Glutamatergic neuron (in vitro differentiated cells): ENCODE data around the gene MTRR. TPM values are rescaled to one million over a fixed set of nuclear protein-coding genes. Genes with fewer than 3 reads are reported as not detected.

Experiments used
- DNase-seq: peaks from one replicate; pipeline ENCODE4 v3.0.0; 2022
- H3K27ac Mint-ChIP-seq: one replicate; pipeline ENCODE4 v1.8.0; 2020; ENCODE audit warnings: mild to moderate bottlenecking, mixed read lengths, inconsistent platforms; ENCODE audit not compliant: unreplicated experiment
- H3K27me3 Mint-ChIP-seq: one replicate; pipeline ENCODE4 v1.8.0; 2020; ENCODE audit warnings: mild to moderate bottlenecking, moderate library complexity, mixed read lengths, inconsistent platforms; ENCODE audit not compliant: unreplicated experiment
- H3K36me3 Mint-ChIP-seq: one replicate; pipeline ENCODE4 v1.8.0; 2020; ENCODE audit warnings: mild to moderate bottlenecking, mixed read lengths, inconsistent platforms; ENCODE audit not compliant: unreplicated experiment
- H3K4me1 Mint-ChIP-seq: one replicate; pipeline ENCODE4 v1.8.0; 2020; ENCODE audit warnings: mild to moderate bottlenecking, low read depth, mixed read lengths, inconsistent platforms; ENCODE audit not compliant: unreplicated experiment
- H3K4me3 Mint-ChIP-seq: one replicate; pipeline ENCODE4 v1.8.0; 2020; ENCODE audit warnings: mild to moderate bottlenecking, mixed read lengths, inconsistent platforms; ENCODE audit not compliant: unreplicated experiment
- H3K9me3 Mint-ChIP-seq: one replicate; pipeline ENCODE4 v1.8.0; 2020; ENCODE audit warnings: mild to moderate bottlenecking, moderate library complexity, mixed read lengths, inconsistent platforms; ENCODE audit not compliant: unreplicated experiment
- CTCF ChIP-seq: fragments of 200-600 bp; sonication (generic); IDR thresholded peaks from one replicate; pipeline ENCODE4 v1.5.0; 2021; ENCODE audit not compliant: partially characterized antibody, unreplicated experiment
- long read RNA-seq: library from polyadenylated mRNA; unstranded; transcript quantifications from one replicate; pipeline ENCODE4 v2.0.0, GENCODE V29; 2020; ENCODE audit not compliant: unreplicated experiment
- total RNA-seq: library from RNA; stranded (reverse); fragmentation: NEBNext Ultra II Directional; extraction: Animal tissue kit (Norgen Biotek cat#: 25700); gene quantifications from one replicate; pipeline ENCODE4 v1.2.1, GENCODE V29; 2021; ENCODE audit not compliant: unreplicated experiment

Gene MTRR
- total RNA-seq: 37.9 TPM
- long read RNA-seq, partial matches to known transcripts: 1 of 8 reads
- long read RNA-seq, other reads (novel, unspliced or antisense): 4 of 8 reads

- peak within 1 kb of the TSS; percentile 99 for H3K4me3 Mint-ChIP-seq
- H3K36me3 Mint-ChIP-seq: no peaks in the 10 kb centered on the region
- DNase-seq: peak; percentile 94
- H3K4me1 Mint-ChIP-seq: peaks cover 12% of the 10 kb centered on the region
- TF ChIP-seq CTCF: no peak
- H3K9me3 Mint-ChIP-seq: peaks cover 6% of the 10 kb centered on the region
- peak within 1 kb of the TSS; percentile 79 for H3K27ac Mint-ChIP-seq
- H3K27me3 Mint-ChIP-seq: peaks cover 4% of the 10 kb centered on the region
Measured at GRCh38 chr5:7868773-7869473, at the start of gene MTRR, which contains the start of gene FASTKD3. Gene MTRR, plus strand, starts transcription at chr5:7869148. Its CDS starts 1,647 bp downstream, at chr5:7870795. Gene FASTKD3, minus strand, starts transcription at chr5:7869031. Its CDS starts 948 bp downstream, at chr5:7868083.

DNA sequence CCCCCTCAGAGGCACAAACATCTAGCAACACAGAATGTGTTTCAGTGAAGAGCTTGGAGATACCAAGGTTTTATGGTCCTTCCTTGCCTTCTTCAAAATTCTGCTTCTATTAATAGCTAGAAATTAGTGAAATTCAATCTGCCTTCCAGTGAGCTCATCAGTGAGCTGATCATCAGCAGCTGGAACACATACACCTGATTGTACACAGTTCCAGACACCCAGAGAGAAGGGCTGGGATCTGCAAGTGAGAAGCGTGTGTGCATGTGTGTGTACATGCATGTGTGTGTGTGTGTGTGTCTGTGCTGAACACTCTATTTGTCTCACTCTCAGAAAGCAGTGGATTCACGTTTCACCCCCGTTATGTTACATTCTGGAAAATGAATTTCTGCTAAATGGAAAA is 46.5 kb upstream of the MTRR start:
- no peaks in the 10 kb centered on the region for H3K9me3 Mint-ChIP-seq
- H3K27me3 Mint-ChIP-seq: peaks cover 1% of the 10 kb centered on the region
- H3K36me3 Mint-ChIP-seq: no peaks in the 10 kb centered on the region
- no peak for TF ChIP-seq CTCF
- H3K4me1 Mint-ChIP-seq: no peaks in the 10 kb centered on the region
- DNase-seq: no peak
- no peak overlapping the region for H3K27ac Mint-ChIP-seq
- no peak overlapping the region for H3K4me3 Mint-ChIP-seq

GRCh38 chr5:7823594-7823993 is 45.4 kb upstream of the MTRR start:
- Mint-ChIP-seq H3K27ac (no peak overlapping the region), H3K4me1 (no peaks in the 10 kb centered on the region)
- DNase-seq: no peak

DNA sequence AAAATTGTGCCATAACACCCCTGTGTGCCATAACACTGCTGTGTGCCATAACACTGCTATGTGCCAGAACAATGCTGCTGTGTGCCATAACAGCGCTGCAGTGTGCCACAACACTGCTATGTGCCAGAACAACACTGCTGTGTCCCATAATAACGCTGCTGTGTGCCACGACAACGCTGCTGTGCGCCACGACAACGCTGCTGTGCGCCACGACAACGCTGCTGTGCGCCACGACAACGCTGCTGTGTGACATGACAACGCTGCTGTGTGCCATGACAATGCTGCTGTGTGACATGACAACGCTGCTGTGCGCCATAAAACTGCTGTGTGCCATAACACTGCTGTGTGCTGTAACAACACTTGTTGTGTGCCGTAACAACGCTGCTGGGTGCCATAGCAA is 44.0 kb upstream of the MTRR start:
- Mint-ChIP-seq H3K27ac (no peak overlapping the region), H3K4me1 (no peaks in the 10 kb centered on the region), H3K27me3 (no peaks in the 10 kb centered on the region), H3K9me3 (no peaks in the 10 kb centered on the region), H3K36me3 (no peaks in the 10 kb centered on the region), H3K4me3 (peak overlapping the region; percentile 14)
- no peak for DNase-seq
- no peak for TF ChIP-seq CTCF

More at GRCh38 chr5:7823594-7823993, 45.4 kb upstream of the MTRR start:
- no peak for TF ChIP-seq CTCF
- H3K27me3 Mint-ChIP-seq: peaks cover 1% of the 10 kb centered on the region
- H3K9me3 Mint-ChIP-seq: no peaks in the 10 kb centered on the region
- H3K36me3 Mint-ChIP-seq: no peaks in the 10 kb centered on the region
- no peak overlapping the region for H3K4me3 Mint-ChIP-seq

DNA sequence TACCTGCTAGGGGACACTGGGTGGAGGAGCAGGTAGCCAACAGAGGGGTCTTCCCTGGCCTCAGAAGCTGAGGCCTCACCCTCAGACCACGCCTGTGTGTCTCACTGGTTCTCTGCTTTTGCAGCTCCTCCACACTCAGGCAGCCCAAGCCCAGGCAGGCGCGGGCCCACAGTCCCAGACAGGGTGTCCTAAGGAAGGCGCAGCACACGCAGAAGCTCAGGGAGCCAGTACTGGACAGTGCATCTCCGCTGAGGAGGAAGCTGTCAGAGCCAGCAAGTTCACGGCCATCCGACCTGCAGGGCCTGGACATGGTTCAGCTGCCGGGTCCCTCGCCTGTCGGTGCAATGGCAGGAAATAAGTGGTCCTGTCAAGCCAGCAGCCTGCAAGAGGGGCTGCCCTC is 43.3 kb upstream of the MTRR start:
- no peak for TF ChIP-seq CTCF
- Mint-ChIP-seq H3K9me3 (no peaks in the 10 kb centered on the region), H3K27me3 (no peaks in the 10 kb centered on the region), H3K36me3 (no peaks in the 10 kb centered on the region), H3K4me1 (no peaks in the 10 kb centered on the region), H3K27ac (no peak overlapping the region), H3K4me3 (no peak overlapping the region)
- no peak for DNase-seq
